Endothelial cell (in vitro differentiated cells): ENCODE data around the gene PEMT. TPM values are rescaled to one million over a fixed set of nuclear protein-coding genes. Genes with fewer than 3 reads are reported as not detected.

Experiments used
- DNase-seq: peaks from one replicate; pipeline ENCODE4 v3.0.0; 2021; ENCODE audit warnings: low spot score
- H3K27ac Mint-ChIP-seq: one replicate; pipeline ENCODE4 v1.8.0; 2021; ENCODE audit warnings: mixed read lengths, inconsistent platforms; ENCODE audit not compliant: unreplicated experiment
- H3K27me3 Mint-ChIP-seq: one replicate; pipeline ENCODE4 v1.8.0; 2021; ENCODE audit warnings: mild to moderate bottlenecking, moderate library complexity, mixed read lengths, inconsistent platforms; ENCODE audit not compliant: unreplicated experiment
- H3K36me3 Mint-ChIP-seq: one replicate; pipeline ENCODE4 v1.8.0; 2021; ENCODE audit warnings: mild to moderate bottlenecking, low read depth, mixed read lengths, inconsistent platforms; ENCODE audit not compliant: unreplicated experiment
- H3K4me1 Mint-ChIP-seq: one replicate; pipeline ENCODE4 v1.8.0; 2021; ENCODE audit warnings: mild to moderate bottlenecking, mixed read lengths, inconsistent platforms; ENCODE audit not compliant: unreplicated experiment
- H3K4me3 Mint-ChIP-seq: one replicate; pipeline ENCODE4 v1.8.0; 2021; ENCODE audit warnings: mild to moderate bottlenecking, mixed read lengths, inconsistent platforms; ENCODE audit not compliant: unreplicated experiment
- H3K9me3 Mint-ChIP-seq: one replicate; pipeline ENCODE4 v1.8.0; 2021; ENCODE audit warnings: mixed read lengths, inconsistent platforms; ENCODE audit not compliant: unreplicated experiment
- CTCF ChIP-seq: fragments of 200-600 bp; sonication (generic); IDR thresholded peaks from one replicate; pipeline ENCODE4 v1.5.0; 2021; ENCODE audit warnings: antibody characterized with exemption; ENCODE audit not compliant: unreplicated experiment
- total RNA-seq: library from RNA; stranded (reverse); fragmentation: NEBNext Ultra II Directional; extraction: Animal tissue kit (Norgen Biotek cat#: 25700); gene quantifications from one replicate; pipeline ENCODE4 v1.2.1, GENCODE V29; 2021; ENCODE audit not compliant: unreplicated experiment

Gene PEMT
- total RNA-seq, 1 donor from 2014 or later, result 29.7 TPM

DNA sequence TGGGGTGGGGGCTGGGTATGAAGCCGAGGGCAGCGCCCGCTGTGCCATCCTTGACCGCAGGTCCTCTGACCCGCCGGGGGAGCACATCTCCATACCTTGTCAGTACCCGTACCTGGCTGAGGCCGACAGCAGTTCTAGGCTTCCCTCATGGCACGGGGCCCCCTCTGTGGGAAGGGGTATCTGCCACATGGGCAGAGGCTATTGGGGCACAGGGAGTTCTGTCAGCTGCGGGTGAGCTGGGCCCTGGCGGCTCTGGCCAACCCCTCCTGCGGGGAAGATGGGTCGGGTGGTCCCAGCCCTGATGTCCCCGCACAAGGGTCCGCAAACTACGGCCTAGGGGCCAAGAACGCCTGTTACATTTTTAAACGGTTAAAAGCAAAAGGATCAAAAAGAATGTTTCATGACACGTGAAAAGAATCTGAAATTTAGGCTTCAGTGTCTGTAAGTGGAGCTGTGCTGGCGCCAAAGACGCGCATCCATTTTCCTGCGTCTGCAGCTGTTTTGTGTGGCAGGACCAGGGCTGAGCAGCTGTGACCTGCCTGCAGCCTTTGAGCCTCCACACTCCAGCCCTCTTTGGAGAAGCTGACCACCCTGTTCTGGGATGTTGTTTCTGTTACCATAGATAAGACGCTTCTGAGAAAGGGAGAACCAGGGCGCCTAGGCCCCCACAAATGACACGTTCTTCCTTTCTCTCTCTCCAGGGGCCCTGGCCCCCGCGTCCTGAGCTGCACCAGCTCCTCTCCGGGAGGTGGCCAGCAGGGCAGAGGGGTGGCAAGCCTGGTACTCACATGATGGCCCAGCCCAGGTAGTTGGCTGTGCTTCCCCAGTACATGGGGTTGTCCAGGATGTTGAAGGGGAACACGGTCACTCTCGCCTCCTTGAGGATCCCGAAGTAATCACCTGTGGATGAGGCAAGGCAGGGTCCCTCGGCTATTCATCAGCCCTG is 82.6 kb downstream of the PEMT start:
- H3K27ac Mint-ChIP-seq, result peak overlapping the region; percentile 13
- no peak overlapping the region for H3K4me3 Mint-ChIP-seq
- no peak for TF ChIP-seq CTCF
- H3K27me3 Mint-ChIP-seq, result peaks cover 12% of the 10 kb centered on the region
- no peak for DNase-seq
- peaks cover 5% of the 10 kb centered on the region for H3K4me1 Mint-ChIP-seq
- no peaks in the 10 kb centered on the region for H3K36me3 Mint-ChIP-seq
- no peaks in the 10 kb centered on the region for H3K9me3 Mint-ChIP-seq

DNA sequence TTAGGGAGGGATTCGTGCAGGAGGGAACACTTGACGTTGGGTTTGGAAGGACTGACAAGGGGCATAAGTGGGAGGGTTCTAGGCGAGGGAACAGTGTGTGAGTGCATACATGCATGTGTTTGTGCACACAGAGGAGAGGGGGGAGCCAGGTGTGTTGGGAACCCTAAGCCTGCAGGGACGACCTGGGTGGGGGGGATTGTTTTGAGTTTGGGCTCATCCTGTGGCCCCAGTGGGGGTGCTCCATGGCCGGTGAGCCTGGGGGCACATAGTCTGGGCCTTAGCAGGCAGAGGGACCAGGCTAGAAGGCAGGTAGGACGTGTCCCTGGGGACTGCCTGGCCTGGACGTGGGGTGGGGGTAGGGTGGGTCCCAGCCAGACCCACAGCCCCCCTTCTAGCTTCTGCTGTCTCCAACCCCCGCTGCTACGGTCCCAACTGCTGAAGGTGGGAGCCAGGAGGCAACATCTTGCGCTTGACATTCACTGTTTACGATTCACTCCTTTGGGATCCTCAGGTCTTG is 83.4 kb downstream of the PEMT start:
- Mint-ChIP-seq H3K27ac (no peak overlapping the region), H3K9me3 (no peaks in the 10 kb centered on the region), H3K4me1 (peaks cover 5% of the 10 kb centered on the region), H3K4me3 (no peak overlapping the region), H3K27me3 (peaks cover 12% of the 10 kb centered on the region), H3K36me3 (no peaks in the 10 kb centered on the region)
- no peak for TF ChIP-seq CTCF
- DNase-seq, result no peak

DNA sequence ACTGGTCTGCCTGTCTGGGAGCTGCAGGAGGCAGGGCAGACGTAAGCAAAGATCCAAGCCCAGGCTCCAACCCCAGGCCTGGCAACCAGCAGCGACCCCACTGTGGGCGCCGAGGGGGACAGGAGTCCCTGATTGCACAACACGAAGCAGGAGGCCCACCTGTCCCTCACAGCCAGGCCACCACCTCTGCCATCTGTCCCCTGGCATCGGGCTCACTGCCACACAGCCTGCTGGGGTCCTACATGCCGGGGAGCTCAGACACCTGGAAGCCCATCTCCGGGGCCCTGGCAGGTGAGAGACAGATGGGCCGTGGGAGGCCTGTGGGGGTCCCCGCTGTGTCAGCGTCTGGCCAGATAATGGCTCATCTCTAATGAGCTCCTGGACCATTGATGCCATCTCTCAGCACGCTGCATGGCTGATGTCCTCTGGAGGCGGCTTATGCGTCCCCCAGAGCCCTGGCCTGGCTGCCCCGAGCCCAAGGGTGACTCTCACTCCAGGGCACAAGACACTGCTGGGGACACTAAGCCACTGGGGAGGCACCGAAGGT is 84.0 kb downstream of the PEMT start:
- no peak overlapping the region for H3K4me3 Mint-ChIP-seq
- H3K27ac Mint-ChIP-seq, result no peak overlapping the region
- no peaks in the 10 kb centered on the region for H3K36me3 Mint-ChIP-seq
- no peak for DNase-seq
- no peak for TF ChIP-seq CTCF
- H3K9me3 Mint-ChIP-seq, result no peaks in the 10 kb centered on the region
- peaks cover 5% of the 10 kb centered on the region for H3K4me1 Mint-ChIP-seq
- H3K27me3 Mint-ChIP-seq, result peaks cover 12% of the 10 kb centered on the region

DNA sequence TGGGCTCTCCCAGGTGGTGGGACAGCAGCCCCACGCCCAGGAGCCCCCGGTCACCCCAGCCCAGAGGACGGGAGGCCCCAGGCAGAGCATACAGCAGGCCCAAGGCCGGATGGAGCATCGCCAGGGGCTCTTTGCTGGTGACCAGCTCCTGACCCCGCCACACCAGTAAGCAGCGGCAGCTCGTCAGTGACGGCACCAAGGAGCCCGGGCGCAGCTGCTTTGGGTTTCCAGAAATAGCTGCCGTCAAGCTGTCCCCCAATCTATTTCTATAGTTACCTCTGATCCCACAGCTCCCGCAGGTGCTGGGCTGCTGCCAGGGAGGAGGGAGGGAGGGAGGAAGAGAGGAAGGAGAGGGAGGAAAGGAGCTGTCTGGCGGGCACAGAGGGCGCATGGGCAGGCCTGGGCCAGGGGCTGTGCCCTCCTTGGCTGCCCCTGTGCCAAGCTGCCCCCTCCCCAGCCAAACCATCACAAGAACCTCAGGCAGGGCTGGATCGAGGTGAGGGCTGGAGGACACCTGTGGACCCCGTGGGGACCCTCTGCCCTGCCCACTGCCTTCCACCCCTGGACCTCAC is 84.5 kb downstream of the PEMT start:
- DNase-seq, result no peak
- TF ChIP-seq CTCF, result no peak
- Mint-ChIP-seq H3K4me3 (no peak overlapping the region), H3K4me1 (peaks cover 5% of the 10 kb centered on the region), H3K36me3 (no peaks in the 10 kb centered on the region), H3K27me3 (peaks cover 12% of the 10 kb centered on the region), H3K27ac (no peak overlapping the region), H3K9me3 (no peaks in the 10 kb centered on the region)
